ENCODE results near the gene DUSP1. TPM values are rescaled to one million over a fixed set of nuclear protein-coding genes. Genes with fewer than 3 reads are reported as not detected.

Gene DUSP1
- total RNA-seq, 4 donors from 2014 or later, result 469 to 701 (median 567) TPM

- Histone ChIP-seq H3K9me3 (no peaks in the 10 kb centered on the region), H3K4me3 (peak overlapping the region; percentile 52 to 98 (median 82)), H3K27me3 (no peaks in the 10 kb centered on the region), H3K4me1 (peaks cover 30 to 82% (median 62%) of the 10 kb centered on the region in 4 donors), H3K36me3 (peaks cover 0 to 30% (median 13%) of the 10 kb centered on the region in 4 donors), H3K27ac (peak overlapping the region; percentile 99 to 100 (median 100))
- 2 to 7% methylated on average over 4 to 49 of the region's 50 CpGs for WGBS, 2 donors (ENCODE audit: low coverage in 1 of 2)
- in situ Hi-C loops (cut with MboI; ENCODE audit: low pct_ligation_motif_present in 1 of 4, low pct_unique_long_range_greater_than_20kb in 1 of 4, low sequenced_read_pairs in 3 of 4) (loop anchor here in 2 of 4 donors (10.0 kb wide), 2 partner anchors 62 to 82 kb away; partner anchors contain the start of gene ERGIC1 (in 1 of the 2)), intact Hi-C loops (cut with DNase I; ENCODE audit: low total_unique reads) (loop anchor here (10.0 kb wide), 1 partner anchor 62 kb away; the partner anchor contains the start of gene ERGIC1)
- peak; percentile 95 for DNase-seq
- TF ChIP-seq POLR2A (IDR thresholded peaks at IDR 0.05) (peak; percentile 86), EP300 (IDR thresholded peaks at IDR 0.05; ENCODE audit: low read depth) (peak; percentile 99), POLR2AphosphoS5 (IDR thresholded peaks at IDR 0.05) (peak; percentile 93 to 97 (median 94))
- TF ChIP-seq, protein P1, sequence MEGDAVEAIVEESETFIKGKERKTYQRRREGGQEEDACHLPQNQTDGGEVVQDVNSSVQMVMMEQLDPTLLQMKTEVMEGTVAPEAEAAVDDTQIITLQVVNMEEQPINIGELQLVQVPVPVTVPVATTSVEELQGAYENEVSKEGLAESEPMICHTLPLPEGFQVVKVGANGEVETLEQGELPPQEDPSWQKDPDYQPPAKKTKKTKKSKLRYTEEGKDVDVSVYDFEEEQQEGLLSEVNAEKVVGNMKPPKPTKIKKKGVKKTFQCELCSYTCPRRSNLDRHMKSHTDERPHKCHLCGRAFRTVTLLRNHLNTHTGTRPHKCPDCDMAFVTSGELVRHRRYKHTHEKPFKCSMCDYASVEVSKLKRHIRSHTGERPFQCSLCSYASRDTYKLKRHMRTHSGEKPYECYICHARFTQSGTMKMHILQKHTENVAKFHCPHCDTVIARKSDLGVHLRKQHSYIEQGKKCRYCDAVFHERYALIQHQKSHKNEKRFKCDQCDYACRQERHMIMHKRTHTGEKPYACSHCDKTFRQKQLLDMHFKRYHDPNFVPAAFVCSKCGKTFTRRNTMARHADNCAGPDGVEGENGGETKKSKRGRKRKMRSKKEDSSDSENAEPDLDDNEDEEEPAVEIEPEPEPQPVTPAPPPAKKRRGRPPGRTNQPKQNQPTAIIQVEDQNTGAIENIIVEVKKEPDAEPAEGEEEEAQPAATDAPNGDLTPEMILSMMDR (IDR thresholded peaks at IDR 0.05), result peak; percentile 76 to 92 (median 86)
Measured at GRCh38 chr5:172772112-172772906, 1.3 kb upstream of the DUSP1 start.

GRCh38 chr5:172771439-172772111, 580 bp upstream of the DUSP1 start:
- WGBS, 2 donors (ENCODE audit: low coverage in 1 of 2), result 0 to 1% methylated on average over 12 to 35 of the region's 40 CpGs
- H3K4me1 ChIP-seq, result peaks cover 24 to 77% (median 55%) of the 10 kb centered on the region in 4 donors
- H3K36me3 ChIP-seq, result peaks cover 0 to 30% (median 13%) of the 10 kb centered on the region in 4 donors
- intact Hi-C loops (cut with DNase I; ENCODE audit: low total_unique reads) (loop anchor here (10.0 kb wide), 1 partner anchor 63 kb away; the partner anchor contains the start of gene ERGIC1), in situ Hi-C loops (cut with MboI; ENCODE audit: low pct_ligation_motif_present in 1 of 4, low pct_unique_long_range_greater_than_20kb in 1 of 4, low sequenced_read_pairs in 3 of 4) (loop anchor here in 2 of 4 donors (10.0 kb wide), 2 partner anchors 63 to 83 kb away; partner anchors contain the start of gene ERGIC1 (in 1 of the 2))
- TF ChIP-seq EP300 (IDR thresholded peaks at IDR 0.05; ENCODE audit: low read depth) (no peak), POLR2A (IDR thresholded peaks at IDR 0.05) (no peak), POLR2AphosphoS5 (IDR thresholded peaks at IDR 0.05) (no peak)
- TF ChIP-seq, protein P1 (IDR thresholded peaks at IDR 0.05), result no peak
- H3K27me3 ChIP-seq, result no peaks in the 10 kb centered on the region
- peak overlapping the region; percentile 52 to 98 (median 82) for H3K4me3 ChIP-seq
- H3K9me3 ChIP-seq, result no peaks in the 10 kb centered on the region
- DNase-seq, result no peak
- H3K27ac ChIP-seq, result peak overlapping the region; percentile 99 to 100 (median 100)

- 1% methylated on average over 12 of the region's 29 CpGs; no CpG with 5 or more reads in 1 of the 2 donors for WGBS, 2 donors (ENCODE audit: low coverage in 1 of 2)
- H3K9me3 ChIP-seq, result no peaks in the 10 kb centered on the region
- H3K4me1 ChIP-seq, result peaks cover 24 to 74% (median 55%) of the 10 kb centered on the region in 4 donors
- H3K36me3 ChIP-seq, result peaks cover 0 to 30% (median 13%) of the 10 kb centered on the region in 4 donors
- TF ChIP-seq EP300 (IDR thresholded peaks at IDR 0.05; ENCODE audit: low read depth) (no peak), POLR2A (IDR thresholded peaks at IDR 0.05) (no peak), POLR2AphosphoS5 (IDR thresholded peaks at IDR 0.05) (no peak)
- TF ChIP-seq, protein P1 (IDR thresholded peaks at IDR 0.05), result no peak
- H3K27ac ChIP-seq, result peak overlapping the region; percentile 99 to 100 (median 100)
- DNase-seq, result no peak
- in situ Hi-C loops (cut with MboI; ENCODE audit: low pct_ligation_motif_present in 1 of 4, low pct_unique_long_range_greater_than_20kb in 1 of 4, low sequenced_read_pairs in 3 of 4) (loop anchor here in 2 of 4 donors (10.0 kb wide), 2 partner anchors 64 to 84 kb away; partner anchors contain the start of gene ERGIC1 (in 1 of the 2)), intact Hi-C loops (cut with DNase I; ENCODE audit: low total_unique reads) (loop anchor here (10.0 kb wide), 1 partner anchor 64 kb away; the partner anchor contains the start of gene ERGIC1)
- no peaks in the 10 kb centered on the region for H3K27me3 ChIP-seq
- H3K4me3 ChIP-seq, result peak overlapping the region; percentile 81 to 98 (median 82)
Measured at GRCh38 chr5:172770374-172770674, 671 bp downstream of the DUSP1 start.

All from transverse colon (tissue), 4 donors.